Skin of body (tissue), 2 donors: Measurements from ENCODE around the gene RTL5. TPM values are rescaled to one million over a fixed set of nuclear protein-coding genes. Genes with fewer than 3 reads are reported as not detected.
"Not testable (repeated sequence)": the region's sequence is repeated elsewhere in the genome, so short reads cannot be mapped to it uniquely, and the experiment has no call there.

Experiments
- DNase-seq: peaks from one replicate; lab custom pipeline; 2025; lab: John Stamatoyannopoulos, UW
- total RNA-seq: library from RNA; depleted of rRNA; stranded (reverse); fragments of >200 nt; gene quantifications from one replicate; pipeline ENCODE4 v1.2.3, GENCODE V29; 2014

RTL5 gene
- total RNA-seq, result 3.9 TPM

DNA sequence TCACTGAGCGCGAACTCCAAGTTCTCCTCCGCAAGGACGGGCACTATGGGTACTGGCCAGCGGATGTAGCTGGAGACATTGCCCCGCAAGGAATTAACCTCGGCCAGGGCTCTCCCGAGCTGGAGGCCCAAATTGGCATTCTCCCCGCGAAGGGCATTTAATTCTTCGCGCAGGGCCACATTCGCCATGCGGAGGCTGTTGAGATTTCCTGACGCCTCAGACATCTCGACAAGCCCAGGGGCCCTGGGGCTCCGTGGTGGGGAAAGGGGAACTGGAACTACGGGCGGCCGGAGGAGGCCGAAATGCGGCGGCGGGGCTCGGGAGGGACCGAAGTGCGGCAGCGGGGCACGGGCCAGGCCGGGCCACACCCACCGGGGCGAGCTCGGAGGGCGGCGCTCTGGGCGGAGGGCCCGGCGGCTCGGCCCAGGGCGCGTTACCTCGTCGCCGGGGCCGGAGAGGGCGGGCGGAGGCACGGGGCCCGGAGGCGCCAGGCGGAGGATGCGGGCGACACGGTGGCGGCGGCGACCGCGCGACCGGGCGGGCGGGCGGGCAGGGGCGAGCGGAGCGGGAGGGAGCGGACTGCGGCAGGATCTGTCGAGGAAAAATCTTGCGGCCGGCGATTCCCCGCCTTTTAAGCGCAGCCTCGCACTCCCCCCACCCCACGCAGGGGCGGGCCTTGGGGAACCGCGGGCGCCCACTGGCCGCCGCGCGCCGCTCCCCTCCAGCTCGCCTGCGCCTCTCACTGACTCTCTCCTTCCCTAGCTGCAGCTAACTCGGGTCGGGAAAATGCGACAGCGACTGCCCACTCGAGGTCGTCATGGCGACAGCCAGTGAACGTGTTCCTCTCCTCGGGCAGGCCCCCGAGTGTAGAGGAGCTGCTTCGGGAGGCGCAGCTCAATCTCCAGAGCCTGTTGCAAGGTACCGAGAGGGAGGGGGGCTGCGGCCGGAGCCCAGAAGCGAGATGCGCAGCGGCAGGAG lies at the start of gene RTL5:
TSS of gene RTL5 (minus strand) at position 599 of the 978 bp plus-strand sequence.
- peak; percentile 80 for DNase-seq

DNA sequence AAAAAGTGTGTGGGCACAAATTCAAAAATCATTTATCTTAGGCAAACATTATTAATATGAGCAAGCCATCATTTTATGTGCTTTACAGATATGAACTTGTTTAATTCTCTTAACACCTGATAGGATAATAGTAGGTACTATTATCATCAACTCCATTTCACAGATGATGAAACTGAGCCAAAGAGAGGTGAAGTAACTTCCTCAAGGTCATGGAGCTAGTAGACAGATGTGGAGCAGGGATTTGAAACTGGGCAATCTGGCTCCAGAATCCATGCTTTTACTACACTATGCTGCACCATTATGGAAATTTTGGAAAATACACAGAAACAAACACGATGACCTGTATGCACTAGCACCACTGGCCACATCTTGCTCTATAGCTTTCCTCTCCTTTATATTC lies 48.8 kb upstream of the RTL5 start:
- no peak for DNase-seq

DNA sequence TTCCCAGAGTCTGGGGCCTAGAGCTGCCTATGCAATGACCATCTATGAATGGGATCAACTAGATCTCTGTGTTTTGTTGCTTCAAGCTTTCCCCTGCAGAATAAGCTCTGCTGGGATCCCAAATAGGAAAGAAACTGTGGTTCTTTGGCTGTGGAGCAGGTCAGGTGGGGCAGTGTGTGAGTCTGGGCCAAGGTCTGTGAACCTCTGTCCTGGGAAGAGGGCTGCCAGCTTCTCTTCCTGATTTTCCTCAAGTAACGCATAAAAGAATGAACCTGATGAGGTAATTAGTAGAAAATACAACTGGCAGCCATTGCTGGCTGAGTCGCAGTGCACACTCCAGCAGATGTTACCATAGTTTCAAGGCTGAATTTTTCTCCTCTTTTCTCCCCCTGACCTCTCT lies 45.3 kb upstream of the RTL5 start:
- DNase-seq, result no peak

DNA sequence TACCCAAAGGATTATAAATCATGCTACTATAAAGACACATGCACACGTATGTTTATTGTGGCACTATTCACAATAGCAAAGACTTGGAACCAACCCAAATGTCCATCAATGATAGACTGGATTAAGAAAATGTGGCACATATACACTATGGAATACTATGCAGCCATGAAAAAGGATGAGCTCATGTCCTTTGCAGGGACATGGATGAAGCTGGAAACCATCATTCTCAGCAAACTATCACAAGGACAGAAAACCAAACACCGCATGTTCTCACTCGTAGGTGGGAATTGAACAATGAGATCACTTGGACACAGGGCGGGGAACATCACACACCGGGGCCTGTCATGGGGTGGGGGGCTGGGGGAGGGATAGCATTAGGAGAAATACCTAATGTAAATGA lies 44.6 kb upstream of the RTL5 start:
- DNase-seq, result not testable (repeated sequence)

DNA sequence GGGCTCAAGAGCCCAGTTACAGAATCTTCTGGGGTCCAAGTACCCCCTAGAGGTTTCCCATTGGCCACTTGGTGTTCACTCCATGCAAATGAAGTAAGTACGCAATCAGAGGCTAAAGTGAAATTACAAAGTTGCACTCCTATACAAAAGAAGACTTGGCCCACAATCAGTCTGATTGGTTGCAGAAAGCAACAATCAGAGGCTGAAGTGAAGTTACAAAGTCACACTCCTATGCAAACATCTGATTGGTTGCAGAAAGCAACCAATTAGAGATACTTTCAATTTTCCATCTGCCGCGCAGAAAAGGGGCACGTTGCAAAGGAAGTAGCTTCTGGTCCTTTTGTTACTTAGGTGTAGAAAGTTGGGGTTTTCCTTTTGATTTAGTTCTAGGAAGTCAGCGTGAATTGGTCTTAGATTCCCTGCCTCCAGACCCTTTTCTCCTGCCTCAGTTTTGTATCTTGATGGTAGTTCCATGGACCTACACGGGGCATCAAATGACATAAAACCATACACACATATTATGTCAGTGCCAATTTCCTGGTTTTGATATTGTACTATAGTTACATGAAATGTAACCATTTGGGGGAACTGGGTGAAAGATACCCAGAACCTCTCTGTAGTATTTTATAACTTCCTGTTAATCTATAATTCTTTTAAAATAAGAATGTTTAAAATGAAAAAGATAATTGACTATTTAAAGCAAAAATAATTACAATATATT lies 37.5 kb upstream of the RTL5 start:
- DNase-seq, result no peak

DNA sequence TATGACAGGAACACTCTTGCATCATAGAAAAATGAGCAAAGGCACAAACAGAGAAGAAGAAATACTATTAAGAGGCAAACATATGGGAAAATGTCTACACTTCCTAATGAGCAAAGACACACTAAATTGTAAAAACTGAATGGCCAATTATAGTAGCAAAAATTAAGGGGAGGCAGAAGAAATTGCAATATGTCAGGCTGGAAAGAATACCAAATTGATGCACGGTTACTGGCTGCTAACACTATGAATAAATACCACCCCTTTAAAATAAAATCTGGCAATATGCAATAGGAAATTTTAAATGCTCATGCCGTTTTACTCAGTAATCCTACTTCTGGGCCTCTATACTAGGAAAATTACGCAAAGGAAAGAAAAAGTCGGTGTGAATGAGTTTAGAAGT lies 33.8 kb upstream of the RTL5 start:
- no peak for DNase-seq

DNA sequence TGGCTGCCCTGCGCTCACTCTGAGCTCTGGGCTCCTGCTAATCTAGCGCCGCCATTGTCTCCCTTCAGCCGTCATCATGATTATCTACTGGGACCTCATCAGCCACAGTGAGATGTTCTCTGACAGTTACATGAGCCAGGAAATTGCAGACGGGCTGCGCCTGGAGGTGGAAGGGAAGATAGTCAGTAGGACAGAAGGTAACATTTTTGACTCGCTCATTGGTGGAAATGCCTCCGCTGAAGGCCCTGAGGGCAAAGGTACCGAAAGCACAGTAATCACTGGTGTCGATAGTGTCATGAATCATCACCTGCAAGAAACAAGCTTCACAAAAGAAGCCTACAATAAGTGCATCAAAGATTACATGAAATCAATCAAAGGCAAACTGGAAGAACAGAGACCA lies 28.1 kb upstream of the RTL5 start:
- DNase-seq, result no peak

DNA sequence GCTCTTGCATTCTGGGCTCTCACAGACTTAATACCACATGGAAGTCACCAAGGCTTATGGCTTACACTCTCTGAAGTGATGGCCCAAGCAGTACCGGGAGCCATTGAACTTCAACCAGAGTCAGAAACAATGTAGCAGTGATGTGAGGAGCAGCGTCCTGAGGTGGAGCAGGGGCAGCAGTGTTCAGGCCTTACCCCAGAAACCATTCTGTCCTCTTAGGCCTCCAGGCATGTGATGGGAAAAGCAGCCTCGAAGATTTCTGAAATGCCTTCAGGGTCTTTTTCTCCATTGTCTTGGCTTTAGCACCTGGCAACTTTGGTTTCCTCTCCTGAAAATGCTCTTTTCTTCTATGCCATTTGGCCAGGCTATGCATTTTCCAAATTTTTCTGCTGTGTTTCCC lies 27.1 kb upstream of the RTL5 start:
- DNase-seq, result no peak

DNA sequence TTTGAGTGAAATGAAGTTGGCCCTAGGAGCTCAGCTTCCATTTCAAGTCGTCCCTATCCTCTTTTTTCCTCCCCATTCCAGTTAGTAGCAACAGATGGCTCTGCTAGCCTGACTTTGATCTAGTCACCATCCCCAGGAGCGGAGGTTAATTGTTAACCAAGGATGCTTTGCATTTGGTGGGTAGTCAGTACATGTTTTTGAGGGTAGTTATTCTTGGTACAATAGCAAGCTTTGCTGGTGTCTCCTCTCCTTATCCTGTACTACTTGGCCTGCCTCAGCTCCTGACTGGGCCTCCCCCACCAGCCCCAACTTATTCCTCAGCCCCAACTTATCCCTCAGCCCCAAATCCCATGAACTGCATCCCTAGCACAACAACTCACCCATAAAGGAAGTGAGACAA lies 14.8 kb upstream of the RTL5 start:
- no peak for DNase-seq

DNA sequence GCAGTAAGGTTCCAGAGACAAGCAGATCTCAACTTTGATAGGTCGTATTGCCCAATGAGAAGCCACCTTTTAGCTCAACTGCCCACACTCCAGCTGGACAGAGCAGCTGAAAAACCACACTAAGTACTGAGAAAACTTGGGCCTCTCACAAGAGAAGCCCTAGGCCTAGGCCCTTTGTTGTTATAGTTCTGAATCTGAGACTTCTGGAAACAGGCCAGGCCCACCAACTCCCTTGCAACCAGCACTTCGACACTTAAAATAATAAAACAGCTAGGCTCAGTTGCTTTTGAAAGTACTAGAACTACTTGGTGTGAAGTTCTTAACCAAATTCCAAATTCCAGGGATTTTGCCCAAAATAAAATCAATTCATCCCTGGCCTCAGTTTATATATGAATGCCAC lies 13.5 kb upstream of the RTL5 start:
- no peak for DNase-seq

DNA sequence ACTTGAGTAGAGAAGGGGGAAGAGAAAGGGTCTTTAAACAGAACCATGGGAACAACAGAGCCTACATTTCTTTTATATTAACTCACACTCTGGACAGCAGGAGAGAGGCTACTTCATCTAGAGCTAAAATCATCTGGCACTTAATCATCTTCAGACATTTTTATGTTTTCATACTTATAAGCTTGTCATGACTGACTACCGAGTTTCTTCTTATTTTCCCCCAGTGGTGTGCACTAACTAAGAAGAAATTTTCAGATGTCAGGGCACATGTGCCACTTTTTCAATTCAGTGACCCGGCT lies 11.8 kb upstream of the RTL5 start:
- no peak for DNase-seq

DNA sequence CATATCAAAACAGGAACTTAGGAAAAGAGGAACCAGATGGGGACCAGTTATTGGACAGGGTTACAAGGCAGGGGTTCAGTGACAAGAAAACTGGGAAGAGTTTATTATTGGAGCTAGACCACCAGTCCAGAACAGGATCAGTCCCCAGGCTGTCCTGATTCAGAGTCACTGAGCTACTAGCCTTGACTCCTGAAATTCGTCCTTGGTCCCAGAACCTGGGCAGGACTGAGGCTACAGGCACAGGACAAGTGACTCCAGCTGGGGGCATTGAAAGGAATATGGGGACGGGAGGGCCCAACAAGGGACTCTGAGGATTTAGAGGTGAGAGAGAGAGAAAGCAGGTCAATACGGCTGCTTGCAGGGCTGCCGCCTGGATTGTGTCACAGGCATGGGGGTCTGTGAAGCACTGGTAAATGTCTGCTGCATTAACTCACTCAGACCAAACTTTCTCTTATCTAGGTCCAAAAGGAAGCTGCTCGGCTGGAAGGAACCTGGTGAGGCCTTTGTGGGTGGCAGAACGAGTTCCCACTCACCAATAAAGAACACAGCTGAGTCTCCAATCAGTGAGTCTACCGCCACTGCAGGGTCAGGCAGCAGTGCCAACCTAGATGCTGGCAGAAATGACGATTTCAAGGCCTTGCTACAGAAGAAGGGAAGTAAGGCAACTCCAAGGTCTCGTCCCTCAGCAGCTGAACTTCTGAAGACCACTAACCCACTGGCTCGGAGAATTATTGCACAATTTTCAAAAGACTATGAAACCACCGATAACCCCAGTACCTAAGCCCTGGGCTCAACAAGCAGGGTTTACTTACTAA lies 11.3 kb upstream of the RTL5 start:
- DNase-seq, result no peak

DNA sequence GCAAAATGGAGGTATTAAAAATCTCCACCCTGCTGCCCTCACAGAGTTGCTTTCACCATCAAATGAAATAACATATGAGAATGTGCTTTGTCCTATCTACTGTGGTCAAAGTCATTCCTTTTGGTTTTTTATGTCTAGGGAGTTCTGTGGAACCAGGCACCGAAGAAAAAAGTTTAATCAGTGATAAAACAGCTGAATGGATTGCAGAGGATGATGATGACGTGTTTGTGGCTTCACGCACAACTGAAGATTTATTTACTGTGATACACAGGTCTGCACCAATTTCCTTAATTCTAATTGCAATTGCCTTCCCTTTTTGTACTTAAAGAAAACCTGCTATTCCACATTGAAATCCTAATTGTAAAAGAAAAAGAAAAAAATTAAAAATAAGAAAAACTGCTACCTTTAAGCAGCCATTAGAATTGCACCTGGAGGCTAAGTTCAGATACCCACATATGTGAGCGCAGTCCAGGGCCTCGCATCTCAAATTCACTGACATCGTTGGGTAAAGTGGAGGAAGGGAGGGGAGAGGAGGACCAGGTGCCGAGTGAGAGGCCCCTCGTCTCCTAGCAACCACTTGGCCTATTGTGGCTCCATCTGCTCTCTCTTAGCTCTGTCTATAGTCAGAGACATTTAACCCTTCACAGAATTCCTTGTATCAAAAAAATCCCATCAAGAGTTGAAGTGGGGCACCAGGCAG lies 10.5 kb upstream of the RTL5 start:
- peak; percentile 60 for DNase-seq

DNA sequence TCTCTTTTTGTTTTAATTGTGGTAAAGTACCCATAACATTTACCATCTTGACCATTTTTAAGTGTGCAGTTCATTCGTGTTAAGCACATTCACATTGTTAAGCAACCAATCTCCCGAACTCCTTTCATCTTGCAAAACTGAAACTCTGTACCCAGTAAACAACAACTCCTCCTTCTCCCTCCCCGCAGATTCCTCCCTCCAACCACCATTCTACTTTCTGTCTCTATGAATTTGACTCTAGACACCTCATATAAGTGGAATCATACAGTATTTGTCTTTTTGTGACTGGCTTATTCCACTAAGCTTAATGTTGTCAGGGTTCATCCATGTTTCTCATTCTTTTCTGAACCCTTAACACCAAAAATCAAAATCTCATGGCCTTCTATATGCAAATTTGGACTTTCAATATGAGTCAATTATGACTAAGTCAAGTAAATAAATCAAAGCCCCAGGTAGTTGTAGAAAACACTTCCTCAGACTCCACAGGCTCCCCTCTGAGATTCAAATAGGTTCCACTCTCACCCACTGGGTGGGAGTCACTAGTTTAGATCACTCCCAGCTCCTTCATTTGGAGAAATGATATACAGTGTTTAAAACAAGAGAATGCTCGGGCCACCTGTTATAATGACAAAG lies 9.8 kb upstream of the RTL5 start:
- no peak for DNase-seq

DNA sequence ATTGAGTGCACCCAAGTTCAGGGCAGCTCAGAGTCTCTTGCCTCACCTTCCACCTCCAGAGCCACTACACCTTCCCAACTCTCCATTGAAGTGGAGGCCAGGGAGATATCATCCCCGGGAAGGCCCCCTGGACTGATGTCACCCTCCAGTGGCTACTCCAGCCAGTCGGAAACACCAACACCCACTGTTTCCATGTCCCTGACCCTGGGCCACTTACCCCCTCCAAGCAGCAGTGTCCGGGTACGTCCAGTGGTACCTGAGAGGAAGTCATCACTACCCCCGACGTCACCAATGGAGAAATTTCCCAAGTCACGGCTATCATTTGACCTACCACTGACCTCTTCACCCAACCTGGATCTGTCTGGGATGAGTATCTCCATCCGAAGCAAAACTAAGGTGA lies 7.8 kb upstream of the RTL5 start:
- no peak for DNase-seq

DNA sequence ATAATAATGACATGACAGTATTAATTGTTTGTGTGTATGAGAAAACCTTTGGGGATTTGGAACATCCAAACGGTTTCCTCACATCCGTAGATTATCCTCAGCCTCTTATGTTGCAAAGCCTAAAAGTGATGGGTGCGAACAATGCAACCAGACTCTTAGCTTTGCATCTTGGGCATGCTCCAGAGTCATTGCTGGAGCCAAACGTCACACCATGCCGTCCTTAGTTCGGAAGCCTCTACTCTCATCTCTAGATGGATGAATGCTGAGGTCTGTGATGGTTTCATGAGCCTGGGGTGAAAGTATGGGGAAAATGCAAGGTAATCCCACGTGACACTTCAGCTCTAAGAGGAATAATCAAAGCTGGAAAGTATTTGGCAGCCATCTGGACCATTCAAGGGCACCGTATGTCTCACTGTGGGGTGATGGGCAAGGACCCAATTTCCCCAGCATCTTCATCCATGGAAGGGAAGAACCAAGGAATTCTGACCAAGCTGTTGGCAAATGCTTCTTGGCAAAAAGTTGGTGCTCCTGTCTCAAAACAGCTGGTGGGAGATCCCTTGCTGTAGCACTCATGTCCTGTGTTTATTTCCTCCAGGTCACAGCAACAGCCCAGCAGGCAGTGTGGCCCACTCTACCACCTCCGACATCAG lies 6.3 kb upstream of the RTL5 start:
- DNase-seq, result no peak

DNA sequence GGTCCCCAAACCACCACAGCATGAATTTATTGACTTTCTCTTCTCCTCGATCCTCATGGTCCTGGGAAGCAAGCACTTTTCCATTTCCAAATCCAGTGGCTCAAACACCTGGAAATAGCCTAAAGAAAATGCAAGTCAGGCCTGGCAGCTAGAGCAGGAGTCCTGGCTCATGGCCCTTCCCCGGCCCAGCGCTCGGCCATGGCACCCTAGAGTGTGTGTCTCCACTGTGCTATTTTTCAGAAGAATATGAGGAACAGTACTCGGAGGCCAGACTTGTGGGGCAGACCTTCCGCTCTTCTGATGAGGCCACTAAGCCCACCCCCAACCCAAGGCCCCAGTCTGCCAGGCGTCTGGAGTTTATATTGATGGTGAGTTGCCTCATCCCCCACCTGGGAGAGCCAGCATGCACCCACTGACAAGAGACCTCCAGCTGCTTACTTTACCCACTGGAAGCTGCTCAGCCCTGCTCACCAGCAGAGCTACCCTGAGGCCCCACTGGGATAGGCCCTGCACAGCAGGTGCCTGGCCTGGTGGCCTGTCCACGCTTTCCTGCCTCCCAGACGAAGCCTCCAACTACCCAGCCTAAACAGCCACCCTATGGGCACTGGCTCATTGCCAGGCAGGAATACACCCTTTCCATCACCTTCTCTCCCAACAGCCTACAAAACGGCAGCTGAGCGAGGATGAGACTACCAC lies 2.3 kb upstream of the RTL5 start:
- DNase-seq, result no peak

DNA sequence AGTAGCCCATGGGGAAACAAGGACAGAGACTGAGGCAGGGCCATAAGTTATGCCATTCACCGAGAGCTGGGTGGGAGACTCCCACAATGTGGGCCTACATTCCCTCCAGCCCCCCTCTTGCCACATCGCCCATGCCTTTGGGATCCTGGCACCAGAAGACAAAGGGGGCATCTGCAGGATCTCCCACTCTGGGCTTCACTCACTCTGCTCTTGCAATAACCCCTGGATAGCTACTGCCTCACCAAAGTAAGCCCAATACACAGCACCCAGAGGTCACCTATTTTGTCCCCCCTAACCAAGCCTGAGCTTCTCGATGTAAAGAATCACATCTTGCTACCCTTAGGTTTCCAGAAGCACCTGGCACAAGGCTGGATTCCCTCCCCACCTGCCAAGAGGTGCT lies 741 bp upstream of the RTL5 start:
- no peak for DNase-seq

DNA sequence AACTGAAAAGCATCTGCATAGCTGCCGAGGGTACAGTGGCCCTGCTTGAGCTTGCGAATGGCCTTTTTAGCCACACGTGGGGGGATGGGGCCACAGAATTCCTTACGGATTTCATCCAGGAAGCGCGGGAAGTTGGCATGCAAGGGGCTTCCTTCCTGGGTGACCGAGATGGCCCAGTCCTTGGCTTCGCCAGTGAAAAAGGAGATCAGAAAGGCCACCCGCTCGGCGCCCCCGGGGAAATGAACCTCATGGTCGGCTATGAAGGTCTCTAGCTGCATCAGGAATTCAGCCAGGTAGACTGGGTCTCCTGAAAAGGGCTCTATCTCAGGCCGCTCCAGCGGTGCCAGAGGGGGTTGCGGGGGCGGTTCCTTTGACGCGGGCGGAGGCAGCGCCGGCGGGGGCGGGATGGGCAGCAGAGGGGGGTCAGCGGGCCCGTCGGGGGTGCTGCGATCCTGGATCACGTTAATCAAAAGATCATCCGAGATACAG lies 909 bp downstream of the RTL5 start:
- no peak for DNase-seq
